Stimulated activated CD4-positive, alpha-beta T cell treated with anti-CD3 and anti-CD28 coated beads, Interleukin-1b, Interleukin-23, amount 100 ng/mL, for 48 hours (primary cell): ENCODE results near the gene HM13.
A peak's percentile ranks its signal among the peaks of the same experiment; 100 is the strongest.
"Not testable (repeated sequence)": the region's sequence is repeated elsewhere in the genome, so short reads cannot be mapped to it uniquely, and the experiment has no call there.

ENCODE experiments used
- DNase-seq: peaks from one replicate; pipeline ENCODE4 v3.0.0-alpha.2; 2020

Gene HM13

GRCh38 chr20:31568041-31568731 is 53.9 kb downstream of the HM13 start:
- no peak for DNase-seq

- no peak for DNase-seq
These were observed 54.5 kb downstream of the HM13 start for GRCh38 chr20:31568773-31569162.

GRCh38 chr20:31569163-31570020 is 55.1 kb downstream of the HM13 start:
- DNase-seq = peak; percentile 56

- DNase-seq = no peak
These were observed 55.8 kb downstream of the HM13 start for GRCh38 chr20:31570021-31570463.

- DNase-seq = no peak
These were observed 56.7 kb downstream of the HM13 start for GRCh38 chr20:31570735-31571617.

GRCh38 chr20:31572042-31572700 is 57.9 kb downstream of the HM13 start:
- no peak for DNase-seq

- DNase-seq = peak; percentile 87
These were observed 58.7 kb downstream of the HM13 start for GRCh38 chr20:31572701-31573554.

- DNase-seq = no peak
These were observed 59.5 kb downstream of the HM13 start for GRCh38 chr20:31573555-31574321.

GRCh38 chr20:31574986-31575385 is 60.7 kb downstream of the HM13 start:
- DNase-seq = not testable (repeated sequence)

GRCh38 chr20:31576751-31577150 is 62.5 kb downstream of the HM13 start:
- no peak for DNase-seq

- no peak for DNase-seq
These were observed 63.0 kb downstream of the HM13 start for GRCh38 chr20:31577194-31577593.

- DNase-seq = no peak
These were observed 64.4 kb downstream of the HM13 start for GRCh38 chr20:31578448-31579138.

GRCh38 chr20:31579245-31579644 is 65.0 kb downstream of the HM13 start:
- no peak for DNase-seq

- DNase-seq = not testable (repeated sequence)
These were observed 65.9 kb downstream of the HM13 start for GRCh38 chr20:31579941-31580651.

- no peak for DNase-seq
These were observed 66.5 kb downstream of the HM13 start for GRCh38 chr20:31580706-31581105.

- no peak for DNase-seq
These were observed 67.1 kb downstream of the HM13 start for GRCh38 chr20:31581391-31581790.

- DNase-seq = no peak
These were observed 73.5 kb downstream of the HM13 start for GRCh38 chr20:31587545-31588389.

GRCh38 chr20:31590717-31591225 is 76.5 kb downstream of the HM13 start:
- DNase-seq = no peak
